SK-N-SH (cell line): ENCODE results near the gene GPT2. TPM values are rescaled to one million over a fixed set of nuclear protein-coding genes. Genes with fewer than 3 reads are reported as not detected.

Experiments used
- CTCF ChIA-PET: fragments of 300-600, 350-600 bp; formaldehyde crosslinking; extraction: SDS; loops from one replicate; lab custom pipeline; 2021; lab: Yijun Ruan, JAX
- POLR2A ChIA-PET: fragments of 350-600 bp; sonication (Branson Sonifier 250); formaldehyde crosslinking; extraction: SDS; loops from one replicate; lab custom pipeline; 2020; ENCODE audit warnings: antibody characterized with exemption, inconsistent platforms; lab: Yijun Ruan, JAX
- DNase-seq: peaks from one replicate; pipeline ENCODE4 v3.0.0; 2012
- H2AFZ ChIP-seq: fragments of 200-600 bp; sonication (generic); 2 replicates; pipeline ENCODE4 v1.8.1; 2016; ENCODE audit warnings: antibody characterized with exemption, mild to moderate bottlenecking, low read depth
- H3F3A ChIP-seq: fragments of 200-600 bp; sonication (generic); replicated peaks from 2 replicates; pipeline ENCODE3; 2016; ENCODE audit warnings: antibody characterized with exemption, mild to moderate bottlenecking; ENCODE audit not compliant: insufficient read depth
- H3K27ac ChIP-seq, 2 experiments: fragments of 200-500 bp in 1 of 2; fragments of 200-600 bp in 1 of 2; sonication (Bioruptor generic) in 1 of 2; sonication (generic), shearing (Covaris generic) in 1 of 2; 2 replicates each; pipeline versions ENCODE4 v1.5.1 to v1.6.1; 2014 to 2016; ENCODE audit warnings: low read depth in 2 of 2, inconsistent platforms in 1 of 2, low read length in 1 of 2, mild to moderate bottlenecking in 1 of 2, mixed read lengths in 1 of 2
- H3K27me3 ChIP-seq: fragments of 200-600 bp; sonication (generic), shearing (Covaris generic); 2 replicates; pipeline ENCODE4 v1.6.1; 2016; ENCODE audit warnings: mixed run types; ENCODE audit not compliant: insufficient read depth
- H3K36me3 ChIP-seq, 2 experiments: fragments of 200-500 bp in 1 of 2; fragments of 200-600 bp in 1 of 2; sonication (Bioruptor generic) in 1 of 2; sonication (generic) in 1 of 2; replicated peaks in 1 of 2; 2 replicates each; pipeline versions ENCODE3 to v1.5.1; 2014 to 2016; ENCODE audit warnings: low read length in 1 of 2, mild to moderate bottlenecking in 1 of 2; ENCODE audit not compliant: insufficient read depth in 2 of 2, control insufficient read depth in 1 of 2
- H3K4me1 ChIP-seq, 2 experiments: fragments of 200-500 bp in 1 of 2; fragments of 200-600 bp in 1 of 2; sonication (Bioruptor generic) in 1 of 2; sonication (generic), shearing (Covaris generic) in 1 of 2; 2 replicates each; pipeline versions ENCODE4 v1.5.1 to v1.6.1; 2014 to 2016; ENCODE audit warnings: low read depth in 1 of 2, low read length in 1 of 2, mixed run types in 1 of 2; ENCODE audit not compliant: insufficient read depth in 2 of 2, control insufficient read depth in 1 of 2
- H3K4me2 ChIP-seq: fragments of 200-600 bp; sonication (generic), shearing (Covaris generic); 2 replicates; pipeline ENCODE4 v1.6.1; 2017; ENCODE audit warnings: mixed run types
- H3K4me3 ChIP-seq, 2 experiments: fragments of 200-500 bp in 1 of 2; fragments of 200-600 bp in 1 of 2; sonication (Bioruptor generic) in 1 of 2; sonication (generic), shearing (Covaris generic) in 1 of 2; 2 replicates each; pipeline versions ENCODE4 v1.5.1 to v1.8.1; 2014 to 2016; ENCODE audit warnings: low read depth in 2 of 2, inconsistent platforms in 1 of 2, low read length in 1 of 2, mild to moderate bottlenecking in 1 of 2, mixed read lengths in 1 of 2, moderate library complexity in 1 of 2
- H3K79me2 ChIP-seq: fragments of 200-600 bp; sonication (generic); 2 replicates; pipeline ENCODE4 v1.8.1; 2017; ENCODE audit warnings: mild to moderate bottlenecking; ENCODE audit not compliant: insufficient read depth
- H3K9ac ChIP-seq: fragments of 200-600 bp; sonication (generic); 2 replicates; pipeline ENCODE4 v1.6.1; 2017; ENCODE audit warnings: mixed run types
- H3K9me2 ChIP-seq: fragments of 200-600 bp; sonication (generic); 2 replicates; pipeline ENCODE4 v1.6.1; 2017; ENCODE audit warnings: mixed run types
- H3K9me3 ChIP-seq: fragments of 200-600 bp; sonication (generic); 2 replicates; pipeline ENCODE4 v1.6.1; 2017; ENCODE audit warnings: mixed run types, mild to moderate bottlenecking, moderate library complexity
- H4K20me1 ChIP-seq: fragments of 200-600 bp; sonication (generic); 2 replicates; pipeline ENCODE4 v1.6.1; 2017; ENCODE audit warnings: mild to moderate bottlenecking, mixed run types; ENCODE audit not compliant: insufficient read depth
- CHD2 ChIP-seq: fragments of 150-350 bp; IDR thresholded peaks from 2 replicates; pipeline ENCODE4 v1.6.1; 2018; ENCODE audit warnings: low read length; ENCODE audit not compliant: partially characterized antibody
- ELF1 ChIP-seq: IDR thresholded peaks from 2 replicates; pipeline ENCODE4 v1.4.0; 2012
- FOSL2 ChIP-seq: IDR thresholded peaks from 2 replicates; pipeline ENCODE4 v1.4.0; 2012; ENCODE audit warnings: low read depth, mild to moderate bottlenecking, moderate library complexity, borderline replicate concordance
- FOXM1 ChIP-seq: IDR thresholded peaks from 2 replicates; pipeline ENCODE4 v1.4.0; 2012; ENCODE audit warnings: low read depth, mild to moderate bottlenecking
- IRF3 ChIP-seq: fragments of 150-350 bp; IDR thresholded peaks from 2 replicates; pipeline ENCODE4 v1.6.1; 2016; ENCODE audit warnings: mild to moderate bottlenecking, low read depth, low read length
- JUND ChIP-seq: IDR thresholded peaks from 2 replicates; pipeline ENCODE4 v1.4.0; 2012
- NFIC ChIP-seq: IDR thresholded peaks from 2 replicates; pipeline ENCODE4 v1.4.0; 2012; ENCODE audit warnings: borderline replicate concordance
- NRF1 ChIP-seq: IDR thresholded peaks from 2 replicates; pipeline ENCODE4 v1.6.1; 2012; ENCODE audit warnings: low read depth, mild to moderate bottlenecking, low read length
- POLR2AphosphoS5 ChIP-seq: IDR thresholded peaks from 2 replicates; pipeline ENCODE4 v1.6.1; 2012; ENCODE audit warnings: low read depth, low read length
- RAD21 ChIP-seq: IDR thresholded peaks from 2 replicates; pipeline ENCODE4 v1.6.1; 2012; ENCODE audit warnings: mild to moderate bottlenecking, low read length
- RCOR1 ChIP-seq: fragments of 150-350 bp; IDR thresholded peaks from 2 replicates; pipeline ENCODE4 v1.6.1; 2017; ENCODE audit warnings: antibody characterized with exemption, low read length
- RXRA ChIP-seq: IDR thresholded peaks from 2 replicates; pipeline ENCODE4 v1.4.0; 2012; ENCODE audit warnings: low read depth, mild to moderate bottlenecking, borderline replicate concordance
- SMC3 ChIP-seq: IDR thresholded peaks from 2 replicates; pipeline ENCODE4 v1.6.1; 2012; ENCODE audit warnings: low read depth, low read length, improper control_type of control experiment
- TCF12 ChIP-seq: IDR thresholded peaks from 2 replicates; pipeline ENCODE4 v1.4.0; 2012
- USF2 ChIP-seq: fragments of 150-350 bp; IDR thresholded peaks from 2 replicates; pipeline ENCODE4 v1.6.1; 2017; ENCODE audit warnings: antibody characterized with exemption, low read length, low read depth, borderline replicate concordance
- YY1 ChIP-seq: IDR thresholded peaks from 2 replicates; pipeline ENCODE4 v1.4.0; 2012; ENCODE audit warnings: low read depth, mild to moderate bottlenecking
- WGBS: methylation state at CpG from one replicate; pipeline ENCODE4 v1.1.6; 2017; ENCODE audit warnings: low lambda C conversion rate; 5-methylcytosine and 5-hydroxymethylcytosine counted together
- polyA plus RNA-seq, 3 experiments: library from polyadenylated mRNA; depleted of rRNA; stranded (reverse); fragments of >200 nt; gene quantifications; 2 replicates each; pipeline ENCODE4 v1.2.3, GENCODE V29; 2012
- TF ChIP-seq, protein P1 (sequence below): IDR thresholded peaks from 2 replicates; pipeline ENCODE4 v1.4.0; 2012; ENCODE audit warnings: low read depth, borderline replicate concordance

Gene GPT2
- polyA plus RNA-seq, 1 of the 3 experiments (the other 2 are of a cell fraction): 19.9 TPM

DNA sequence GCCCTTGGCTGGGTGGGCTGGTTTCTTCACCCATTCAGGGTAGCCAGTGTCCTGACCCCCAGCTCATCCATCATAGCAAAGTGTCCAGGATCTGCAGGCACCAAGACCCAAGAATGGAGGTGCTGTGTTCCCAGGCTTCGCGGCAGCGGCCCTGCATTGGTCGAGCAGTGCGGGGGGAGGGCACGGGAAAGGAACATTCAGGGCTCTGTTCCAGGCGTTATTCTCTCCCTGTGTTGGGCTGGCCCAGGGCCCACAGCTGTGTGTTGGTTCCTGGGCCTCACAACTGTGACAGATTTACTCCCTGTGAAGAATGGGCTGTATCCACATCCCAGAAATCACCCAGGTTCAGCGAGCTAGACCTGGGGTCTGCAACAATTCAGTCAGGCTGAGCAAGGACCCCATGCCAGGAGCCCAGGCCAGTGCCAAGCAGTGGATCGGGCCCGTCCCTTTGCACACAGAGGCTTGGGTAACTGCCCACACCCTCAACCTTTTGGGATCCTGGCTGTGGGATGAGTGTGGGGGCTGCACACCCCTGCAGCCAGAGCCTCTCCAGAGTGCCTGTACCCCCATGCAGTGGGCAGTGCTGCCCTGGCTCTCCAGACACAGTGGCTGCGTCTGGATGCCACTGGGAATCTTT lies 10.0 kb downstream of the GPT2 start:
- WGBS: 97% methylated on average over 3 of the region's 11 CpGs
- Histone ChIP-seq H3K36me3 (peaks cover 2 to 5% of the 10 kb centered on the region in 2 experiments), H3K4me3 (no peak overlapping the region), H3K9ac (no peak overlapping the region), H3F3A (no peaks in the 10 kb centered on the region), H3K4me1 (peaks cover 1 to 16% of the 10 kb centered on the region in 2 experiments; a peak in 2 of 4 replicates), H3K79me2 (peaks cover 72% of the 10 kb centered on the region), H3K27ac (no peak overlapping the region), H2AFZ (no peak overlapping the region), H3K9me2 (no peaks in the 10 kb centered on the region), H4K20me1 (0 out of 2 replicates have a peak, but pooled peaks cover 11% of the 10 kb centered on the region), H3K27me3 (no peaks in the 10 kb centered on the region), H3K4me2 (no peak overlapping the region), H3K9me3 (no peaks in the 10 kb centered on the region)
- TF ChIP-seq FOXM1: no peak
- no peak for TF ChIP-seq NRF1
- TF ChIP-seq YY1: no peak
- no peak for TF ChIP-seq RCOR1
- no peak for TF ChIP-seq RAD21
- TF ChIP-seq SMC3: no peak
- no peak for TF ChIP-seq JUND
- no peak for TF ChIP-seq CHD2
- DNase-seq: no peak
- POLR2A ChIA-PET: no interaction called here
- CTCF ChIA-PET: interaction anchor here (1.1 to 3.4 kb wide), 4 partner anchors 9 to 40 kb away, joined by 3 to 20 read pairs (median 4); no protein-coding TSS in a partner anchor

- ChIA-PET CTCF (interaction anchor here (0.6 to 3.4 kb wide), 5 partner anchors 8 to 95 kb away, joined by 3 to 20 read pairs (median 3); no protein-coding TSS in a partner anchor), POLR2A (no interaction called here)
- H3K79me2 ChIP-seq: peaks cover 58% of the 10 kb centered on the region
These were observed 11.5 kb downstream of the GPT2 start for GRCh38 chr16:46895399-46896313.

More at GRCh38 chr16:46895399-46896313, 11.5 kb downstream of the GPT2 start:
- Histone ChIP-seq H3F3A (no peaks in the 10 kb centered on the region), H4K20me1 (peaks cover 16% of the 10 kb centered on the region; the same call in 1 of the 2 replicates), H3K4me1 (peaks cover 5 to 8% of the 10 kb centered on the region in 2 experiments; a peak in 2 of 4 replicates), H3K4me2 (no peak overlapping the region), H3K27ac (no peak overlapping the region), H3K9me2 (no peaks in the 10 kb centered on the region), H3K4me3 (no peak overlapping the region), H3K9ac (no peak overlapping the region), H3K36me3 (peaks cover 5% of the 10 kb centered on the region in 2 experiments), H3K9me3 (no peaks in the 10 kb centered on the region), H2AFZ (no peak overlapping the region), H3K27me3 (no peaks in the 10 kb centered on the region)
- no peak for TF ChIP-seq TCF12
- no peak for TF ChIP-seq POLR2AphosphoS5
- no peak for TF ChIP-seq NFIC
- TF ChIP-seq FOSL2: no peak
- TF ChIP-seq ELF1: no peak
- TF ChIP-seq, protein P1, sequence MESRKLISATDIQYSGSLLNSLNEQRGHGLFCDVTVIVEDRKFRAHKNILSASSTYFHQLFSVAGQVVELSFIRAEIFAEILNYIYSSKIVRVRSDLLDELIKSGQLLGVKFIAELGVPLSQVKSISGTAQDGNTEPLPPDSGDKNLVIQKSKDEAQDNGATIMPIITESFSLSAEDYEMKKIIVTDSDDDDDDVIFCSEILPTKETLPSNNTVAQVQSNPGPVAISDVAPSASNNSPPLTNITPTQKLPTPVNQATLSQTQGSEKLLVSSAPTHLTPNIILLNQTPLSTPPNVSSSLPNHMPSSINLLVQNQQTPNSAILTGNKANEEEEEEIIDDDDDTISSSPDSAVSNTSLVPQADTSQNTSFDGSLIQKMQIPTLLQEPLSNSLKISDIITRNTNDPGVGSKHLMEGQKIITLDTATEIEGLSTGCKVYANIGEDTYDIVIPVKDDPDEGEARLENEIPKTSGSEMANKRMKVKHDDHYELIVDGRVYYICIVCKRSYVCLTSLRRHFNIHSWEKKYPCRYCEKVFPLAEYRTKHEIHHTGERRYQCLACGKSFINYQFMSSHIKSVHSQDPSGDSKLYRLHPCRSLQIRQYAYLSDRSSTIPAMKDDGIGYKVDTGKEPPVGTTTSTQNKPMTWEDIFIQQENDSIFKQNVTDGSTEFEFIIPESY: no peak
- TF ChIP-seq IRF3: no peak
- no peak for TF ChIP-seq USF2
- no peak for TF ChIP-seq RXRA
- TF ChIP-seq FOXM1: no peak
- no peak for DNase-seq
- WGBS: 84% methylated on average over 9 of the region's 9 CpGs
